Tongue (tissue), 2 donors: ENCODE measurements around the gene SLC35C1. TPM values are rescaled to one million over a fixed set of nuclear protein-coding genes. Genes with fewer than 3 reads are reported as not detected.
"Not testable (repeated sequence)": the region's sequence is repeated elsewhere in the genome, so short reads cannot be mapped to it uniquely, and the experiment has no call there.

Experiments used
- DNase-seq: peaks from one replicate; pipeline ENCODE4 v3.0.0-alpha.2; 2015
- total RNA-seq: library from RNA; depleted of rRNA; stranded (reverse); fragments of >200 nt; gene quantifications from one replicate; pipeline ENCODE4 v1.2.3, GENCODE V29; 2014

The SLC35C1 gene
- total RNA-seq, 1 donor from 2014 or later: 6.3 TPM

DNA sequence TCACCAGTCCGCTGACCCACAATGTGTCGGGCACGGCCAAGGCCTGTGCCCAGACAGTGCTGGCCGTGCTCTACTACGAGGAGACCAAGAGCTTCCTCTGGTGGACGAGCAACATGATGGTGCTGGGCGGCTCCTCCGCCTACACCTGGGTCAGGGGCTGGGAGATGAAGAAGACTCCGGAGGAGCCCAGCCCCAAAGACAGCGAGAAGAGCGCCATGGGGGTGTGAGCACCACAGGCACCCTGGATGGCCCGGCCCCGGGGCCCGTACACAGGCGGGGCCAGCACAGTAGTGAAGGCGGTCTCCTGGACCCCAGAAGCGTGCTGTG is 6.1 kb downstream of the SLC35C1 start:
- DNase-seq: no peak

- DNase-seq: no peak
Observed at GRCh38 chr11:45811571-45812290, 6.8 kb downstream of the SLC35C1 start.

- DNase-seq: no peak
Observed at GRCh38 chr11:45812581-45813548, 7.9 kb downstream of the SLC35C1 start.

DNA sequence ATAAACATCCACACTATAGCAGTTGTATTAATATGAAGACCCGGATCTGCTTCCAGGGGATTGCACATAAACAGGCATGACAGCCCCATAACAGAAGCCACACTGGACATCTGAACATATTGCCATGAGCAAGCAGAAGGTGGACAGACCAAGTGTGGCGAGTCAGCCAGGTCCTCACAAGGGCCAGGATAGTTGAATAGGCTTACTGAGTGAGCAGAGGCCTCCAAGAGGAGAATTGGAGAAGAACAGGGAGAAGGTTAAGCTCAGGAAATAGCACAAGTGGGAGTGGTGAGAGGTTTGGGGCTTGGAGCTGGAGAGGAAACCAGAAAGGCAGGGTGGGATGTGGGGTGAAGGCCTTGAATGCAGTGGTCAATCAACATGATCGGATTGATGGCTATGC is 10.8 kb downstream of the SLC35C1 start:
- no peak for DNase-seq

GRCh38 chr11:45816614-45817013 is 11.7 kb downstream of the SLC35C1 start:
- no peak for DNase-seq

DNA sequence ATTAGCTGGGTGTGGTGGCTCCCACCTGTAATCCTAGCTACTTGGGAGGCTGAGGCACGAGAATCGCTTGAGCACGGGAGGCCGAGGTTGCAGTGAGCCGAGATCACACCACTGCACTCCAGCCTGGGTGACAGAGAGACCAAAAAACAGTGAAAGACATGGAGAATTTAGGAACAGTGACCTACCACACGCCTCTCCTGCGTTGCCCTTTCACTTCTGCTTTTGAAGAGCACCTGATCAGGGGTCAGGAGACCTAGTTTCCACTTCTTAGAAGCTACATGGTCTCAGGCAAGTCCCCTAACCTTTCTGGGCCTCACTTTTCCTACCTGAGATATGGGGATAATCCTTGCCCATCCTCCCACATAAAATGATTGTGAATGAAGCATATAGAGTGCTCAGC is 12.2 kb downstream of the SLC35C1 start:
- no peak for DNase-seq

- no peak for DNase-seq
Observed at GRCh38 chr11:45818961-45819605, 14.1 kb downstream of the SLC35C1 start.

DNA sequence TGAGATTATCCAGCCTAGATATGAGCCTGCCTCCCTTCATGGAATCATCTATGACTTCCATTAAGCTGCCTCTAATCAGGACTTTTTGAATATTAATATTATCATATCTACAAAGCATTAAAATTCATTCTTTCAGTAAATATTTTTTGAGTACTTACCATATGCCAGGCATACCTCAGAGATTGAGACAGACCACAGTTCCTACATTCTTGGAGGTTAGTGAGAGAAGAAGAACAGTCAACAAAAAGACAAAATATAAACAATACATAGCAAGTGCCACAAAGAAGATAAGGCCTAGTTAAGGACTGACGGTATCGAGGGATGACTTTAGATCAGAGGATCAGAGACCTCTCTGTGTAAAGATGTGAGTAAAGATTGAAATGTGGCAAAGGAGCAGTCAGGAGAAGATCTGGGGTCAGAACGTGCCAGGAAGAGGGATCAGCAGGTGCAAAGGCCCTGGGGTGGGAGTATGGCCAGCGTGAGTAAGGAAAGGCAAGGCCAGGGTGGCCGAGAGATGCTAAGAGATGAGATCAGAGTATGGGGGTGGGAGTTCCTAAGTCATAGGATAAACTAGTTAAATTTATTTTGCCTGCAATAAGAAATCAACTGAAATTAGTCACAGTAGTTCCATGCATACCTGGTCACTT is 15.4 kb downstream of the SLC35C1 start:
- DNase-seq: no peak

GRCh38 chr11:45826492-45826891 is 21.5 kb downstream of the SLC35C1 start:
- DNase-seq: not testable (repeated sequence)

GRCh38 chr11:45827123-45827522 is 22.2 kb downstream of the SLC35C1 start:
- no peak for DNase-seq

- no peak for DNase-seq
Observed at GRCh38 chr11:45828996-45829395, 24.0 kb downstream of the SLC35C1 start.

DNA sequence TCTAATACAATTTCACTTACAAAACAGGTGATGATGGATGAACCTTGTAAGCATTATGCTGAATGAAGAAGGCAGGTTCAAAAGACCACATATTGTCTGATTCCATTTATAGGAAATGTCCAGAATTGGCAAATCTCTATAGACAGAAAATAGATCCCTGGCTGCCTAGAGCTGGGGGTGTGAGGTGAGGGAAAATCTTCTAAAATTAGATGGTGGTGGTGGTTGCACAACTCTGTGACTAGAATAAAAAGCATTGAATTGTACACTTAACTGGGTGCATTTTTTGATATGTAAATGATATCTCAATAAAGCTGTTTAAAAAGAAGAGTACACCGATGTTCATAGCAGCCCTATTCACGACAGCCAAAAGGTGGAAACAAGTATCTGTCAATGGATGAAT is 25.6 kb downstream of the SLC35C1 start:
- DNase-seq: no peak

DNA sequence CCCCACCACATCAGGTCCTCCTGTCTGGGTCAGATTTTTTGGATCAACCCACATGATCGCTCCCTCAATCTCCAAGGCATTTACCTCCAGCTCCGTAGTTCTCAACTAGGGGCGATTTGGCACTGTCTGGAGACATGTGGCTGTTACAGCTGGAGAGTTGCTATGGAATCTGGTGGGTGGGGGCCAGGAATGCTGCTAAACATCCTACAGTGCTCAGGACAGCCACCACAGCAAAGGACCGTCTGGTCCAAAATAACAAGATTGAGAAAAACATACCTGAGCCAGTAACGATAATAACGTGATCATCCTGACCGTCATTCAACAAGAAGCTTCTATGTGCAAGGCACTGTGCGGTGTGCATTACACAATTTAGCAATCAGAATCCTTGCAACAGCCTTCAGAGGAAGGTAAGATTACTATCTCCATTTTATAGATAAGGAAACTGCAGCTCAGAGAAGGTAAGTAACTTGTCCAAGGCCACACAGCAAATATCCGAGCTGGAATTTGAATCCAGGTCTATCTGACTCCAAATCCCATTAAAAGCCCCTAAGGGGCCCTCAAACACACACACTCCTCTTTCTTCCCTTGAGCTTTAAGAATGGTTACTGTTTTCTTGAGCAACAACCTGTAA is 28.0 kb downstream of the SLC35C1 start:
- no peak for DNase-seq

GRCh38 chr11:45833761-45834160 is 28.8 kb downstream of the SLC35C1 start:
- no peak for DNase-seq

- no peak for DNase-seq
Observed at GRCh38 chr11:45834298-45834756, 29.4 kb downstream of the SLC35C1 start.

DNA sequence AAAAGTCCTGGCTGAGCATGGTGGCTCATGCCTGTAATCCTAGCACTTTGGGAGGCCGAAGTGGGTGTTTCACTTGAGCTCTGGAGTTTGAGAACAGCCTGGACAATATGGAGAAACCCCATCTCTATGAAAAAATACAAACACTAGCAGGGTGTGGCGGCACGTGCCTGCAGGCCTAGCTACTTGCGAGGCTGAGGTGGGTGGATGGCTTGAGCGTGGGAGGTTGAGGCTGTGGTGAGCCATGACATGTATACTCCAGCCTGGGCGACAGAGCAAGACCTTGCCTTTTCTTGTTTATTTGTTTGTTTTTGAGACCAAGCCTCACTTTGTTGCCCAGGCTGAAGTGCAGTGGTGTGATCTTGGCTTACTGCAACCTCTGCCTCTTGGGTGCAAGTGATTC is 34.3 kb downstream of the SLC35C1 start:
- no peak for DNase-seq

GRCh38 chr11:45840251-45840650 is 35.3 kb downstream of the SLC35C1 start:
- not testable (repeated sequence) for DNase-seq

DNA sequence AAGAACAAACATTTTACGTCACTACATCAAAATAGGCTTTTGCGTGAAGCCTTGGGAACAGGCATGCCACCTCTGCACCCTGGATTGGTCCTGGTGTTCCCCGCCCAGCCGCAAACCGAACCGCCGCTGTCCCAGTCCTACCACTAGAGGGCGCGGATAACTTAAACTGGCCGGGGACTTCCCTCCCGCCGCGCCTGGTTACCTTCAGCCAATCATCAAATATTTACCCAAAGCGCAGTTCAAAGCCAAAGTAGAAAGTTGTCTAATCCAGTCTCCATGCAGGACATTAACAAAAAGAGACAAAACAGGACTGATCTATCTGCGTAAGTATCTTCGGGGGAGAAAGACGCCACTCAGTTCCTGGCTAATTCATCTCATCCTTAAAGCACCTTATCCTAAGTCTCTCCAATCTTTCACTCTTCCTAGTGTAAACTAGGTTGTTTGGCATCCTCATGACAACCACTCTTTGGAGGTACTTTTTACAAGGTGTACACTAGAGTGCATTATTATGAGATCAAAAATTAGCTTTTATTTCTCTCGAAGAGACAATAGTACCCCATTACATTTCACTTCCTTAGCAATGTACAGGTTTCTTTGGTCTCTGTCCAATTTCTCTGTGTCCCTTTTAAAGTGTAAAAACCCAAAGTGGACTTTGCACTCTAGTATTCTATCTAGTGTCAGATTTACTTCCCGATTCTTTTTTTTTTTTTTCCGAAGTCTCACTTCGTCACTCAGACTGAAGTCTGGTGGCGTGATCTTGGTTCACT is 38.4 kb downstream of the SLC35C1 start:
- peak; percentile 95 for DNase-seq

GRCh38 chr11:45844822-45845578 is 40.1 kb downstream of the SLC35C1 start:
- no peak for DNase-seq

DNA sequence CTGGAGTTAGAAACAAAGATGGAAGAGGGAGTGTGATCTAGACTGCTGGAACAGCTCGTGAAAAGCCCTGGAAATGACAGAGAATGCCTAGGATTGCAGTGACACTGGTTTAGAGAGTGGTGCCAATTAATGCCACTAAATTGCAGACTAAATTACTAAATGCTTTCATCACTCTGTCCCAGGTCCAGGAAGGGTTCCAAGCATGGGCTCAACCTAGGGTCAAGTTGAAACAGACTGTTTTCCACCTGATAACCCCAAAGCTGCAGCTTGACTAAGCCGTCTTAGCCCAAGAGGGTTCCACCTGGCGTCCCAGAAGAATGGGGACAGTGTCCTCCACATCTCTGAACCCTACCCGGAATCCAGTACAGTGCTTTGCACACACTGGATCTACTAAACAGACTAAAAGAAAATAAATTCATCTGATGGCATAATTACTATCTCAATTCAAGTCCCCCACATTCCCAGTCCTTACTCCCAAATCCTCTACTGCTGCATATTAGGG is 41.3 kb downstream of the SLC35C1 start:
- DNase-seq: no peak
